T1000 (cell line): ENCODE data around the gene ABCA1.
"Not testable (repeated sequence)": the region's sequence is repeated elsewhere in the genome, so short reads cannot be mapped to it uniquely, and the experiment has no call there.

Experiments
- DNase-seq: peaks from one replicate; lab custom pipeline; 2025; ENCODE audit warnings: mixed read lengths; lab: John Stamatoyannopoulos, UW

The ABCA1 gene

DNA sequence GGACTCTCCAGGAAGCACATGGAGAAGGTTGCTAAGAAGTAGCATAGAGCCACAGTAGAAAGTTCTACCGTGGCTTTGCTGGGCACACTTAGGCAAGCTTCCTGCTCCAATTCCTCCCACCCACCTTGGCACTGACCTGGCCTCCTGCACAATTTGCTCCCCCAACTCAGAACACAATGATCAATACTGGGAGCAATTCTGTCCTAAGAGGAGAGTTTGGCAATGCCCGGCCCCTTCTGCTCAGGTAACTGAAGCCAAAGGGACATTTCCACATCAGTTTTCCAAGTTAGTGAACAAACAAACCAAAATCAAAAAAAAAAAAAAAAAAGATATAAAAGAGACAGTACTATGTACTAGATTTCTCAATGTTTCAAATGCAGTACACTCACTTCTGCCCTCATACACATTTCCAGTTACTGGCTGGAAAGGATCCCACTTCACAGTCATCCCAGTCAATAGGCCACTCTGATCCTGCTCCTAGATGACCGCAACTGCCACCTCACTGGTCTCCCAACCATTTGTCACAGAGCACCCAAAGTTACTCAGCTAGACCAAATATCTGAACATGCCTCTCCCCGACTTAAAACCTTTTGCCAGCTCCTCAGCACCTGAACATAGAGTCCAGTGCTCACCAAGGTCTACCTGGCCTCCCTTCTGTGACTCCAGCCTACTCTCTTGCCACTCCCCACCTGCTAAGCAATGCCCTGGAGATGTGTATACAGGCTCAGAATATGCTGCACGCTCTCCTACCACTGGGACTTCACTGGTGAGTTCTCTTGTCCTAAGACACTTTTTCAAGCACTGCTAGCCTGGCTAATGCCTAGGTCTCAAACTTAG lies 21.3 kb downstream of the ABCA1 start:
- no peak for DNase-seq

DNA sequence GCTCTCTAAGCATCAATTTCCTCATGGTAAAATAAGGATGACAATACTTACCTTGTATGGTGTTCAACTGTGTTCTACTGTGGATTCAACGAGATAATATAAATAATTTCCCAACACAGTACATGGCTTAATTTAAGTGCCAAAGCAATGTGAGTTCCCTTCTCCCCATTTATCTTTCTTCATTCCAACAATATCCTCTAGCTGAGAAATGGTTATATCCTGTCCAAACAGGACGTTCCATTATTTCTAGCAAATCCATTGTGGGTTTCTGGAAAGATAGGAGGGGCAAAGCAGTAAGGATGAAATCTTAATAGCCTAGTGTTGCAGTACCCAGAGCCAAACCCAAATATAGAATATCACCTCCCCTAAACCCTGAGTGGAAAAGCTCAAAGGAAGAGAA lies 22.0 kb downstream of the ABCA1 start:
- DNase-seq: no peak

GRCh38 chr9:104905153-104905901 lies 22.6 kb downstream of the ABCA1 start:
- no peak for DNase-seq

DNA sequence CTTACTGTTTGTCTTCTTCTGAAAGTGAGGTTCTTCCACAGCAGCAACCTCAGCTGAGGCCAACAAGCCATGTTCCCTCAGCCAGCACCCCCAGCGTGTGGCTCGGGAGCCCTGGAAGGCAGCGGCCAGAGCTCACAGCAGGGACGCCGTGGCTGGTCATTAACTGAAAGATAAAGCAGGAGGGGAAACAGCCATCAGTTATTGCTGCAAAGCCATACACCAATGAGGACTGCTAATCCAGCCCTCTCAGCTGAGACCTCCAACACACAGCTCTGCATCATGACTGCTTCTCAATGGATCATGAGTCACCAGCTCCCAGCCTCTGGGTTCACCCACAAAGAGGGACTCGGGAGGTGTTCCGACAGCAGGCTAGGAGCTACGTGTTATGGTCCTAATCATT lies 24.3 kb downstream of the ABCA1 start:
- DNase-seq: no peak

- no peak for DNase-seq
These were observed 27.1 kb downstream of the ABCA1 start for GRCh38 chr9:104900871-104901270.

- DNase-seq: no peak
These were observed 27.6 kb downstream of the ABCA1 start for GRCh38 chr9:104900324-104900723.

GRCh38 chr9:104899759-104900247 lies 28.2 kb downstream of the ABCA1 start:
- DNase-seq: no peak

GRCh38 chr9:104898376-104898775 lies 29.6 kb downstream of the ABCA1 start:
- not testable (repeated sequence) for DNase-seq

DNA sequence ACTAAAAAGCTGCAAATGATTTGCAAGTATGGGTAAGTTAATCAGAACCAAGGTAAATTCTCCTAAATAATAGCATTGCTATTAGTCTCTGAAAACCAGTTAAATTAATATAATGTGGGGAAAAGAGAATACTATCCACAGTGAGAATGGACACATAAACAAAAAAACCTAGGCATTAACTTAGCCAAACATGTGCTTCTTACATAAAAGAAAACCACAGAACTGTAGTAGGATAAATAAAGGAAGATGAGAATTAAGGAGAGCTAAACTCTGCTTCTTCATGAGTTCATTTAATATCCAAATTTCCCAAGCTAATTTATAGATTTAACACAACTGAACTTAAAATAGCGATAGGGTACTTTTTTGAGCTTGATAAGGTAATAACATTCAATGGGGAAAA lies 31.8 kb downstream of the ABCA1 start:
- DNase-seq: no peak

DNA sequence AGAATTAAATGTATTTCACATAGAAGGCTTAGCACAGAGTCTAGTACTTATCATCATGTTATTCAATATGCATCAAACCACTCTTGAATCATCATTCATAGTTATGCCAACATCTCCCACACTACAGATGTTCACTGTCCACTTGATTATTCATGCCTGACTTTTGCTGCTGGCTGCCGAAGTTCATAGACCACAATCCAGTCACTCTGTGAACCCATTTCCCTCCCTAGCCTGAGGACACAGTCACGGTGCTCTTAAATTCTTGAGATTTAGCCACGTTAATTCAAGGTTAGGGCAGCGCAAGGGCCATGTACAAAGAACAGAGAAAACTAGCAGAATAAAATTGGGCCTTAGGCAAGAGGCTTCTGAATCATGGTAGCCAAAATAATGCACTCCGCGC lies 32.4 kb downstream of the ABCA1 start:
- no peak for DNase-seq

DNA sequence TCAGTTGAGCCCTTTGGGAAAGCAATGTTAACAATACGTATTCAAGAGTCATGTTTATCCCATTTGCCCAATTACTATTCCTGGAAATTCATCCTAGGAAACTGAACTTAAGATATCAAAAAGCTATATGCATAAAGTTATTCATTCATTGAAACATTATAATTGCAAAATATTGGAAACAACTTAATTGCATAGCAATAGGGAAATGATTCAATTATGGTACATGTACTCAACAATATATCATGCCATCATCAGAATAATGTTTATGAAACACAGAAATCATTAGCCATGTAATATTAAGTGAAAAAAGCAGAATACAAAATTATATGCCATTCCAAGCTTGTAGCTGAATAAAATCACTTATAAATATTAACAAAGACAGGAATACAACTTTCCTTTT lies 35.3 kb downstream of the ABCA1 start:
- DNase-seq: no peak

DNA sequence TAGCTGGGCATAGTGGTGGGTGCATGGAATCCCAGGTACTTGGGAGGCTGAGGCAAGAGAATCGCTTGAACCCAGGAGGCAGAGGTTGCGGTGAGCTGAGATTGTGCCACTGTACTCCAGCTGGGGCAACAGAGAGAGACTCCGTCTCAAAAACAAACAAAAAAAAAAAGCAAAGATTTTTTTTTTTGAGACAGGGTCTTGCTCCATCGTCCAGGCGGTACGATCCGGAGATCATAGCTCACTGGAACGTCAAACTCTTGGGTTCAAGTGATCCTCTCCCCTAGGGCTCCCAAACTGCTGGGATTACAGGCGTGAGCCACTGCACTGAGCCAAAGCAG lies 37.6 kb downstream of the ABCA1 start:
- no peak for DNase-seq

DNA sequence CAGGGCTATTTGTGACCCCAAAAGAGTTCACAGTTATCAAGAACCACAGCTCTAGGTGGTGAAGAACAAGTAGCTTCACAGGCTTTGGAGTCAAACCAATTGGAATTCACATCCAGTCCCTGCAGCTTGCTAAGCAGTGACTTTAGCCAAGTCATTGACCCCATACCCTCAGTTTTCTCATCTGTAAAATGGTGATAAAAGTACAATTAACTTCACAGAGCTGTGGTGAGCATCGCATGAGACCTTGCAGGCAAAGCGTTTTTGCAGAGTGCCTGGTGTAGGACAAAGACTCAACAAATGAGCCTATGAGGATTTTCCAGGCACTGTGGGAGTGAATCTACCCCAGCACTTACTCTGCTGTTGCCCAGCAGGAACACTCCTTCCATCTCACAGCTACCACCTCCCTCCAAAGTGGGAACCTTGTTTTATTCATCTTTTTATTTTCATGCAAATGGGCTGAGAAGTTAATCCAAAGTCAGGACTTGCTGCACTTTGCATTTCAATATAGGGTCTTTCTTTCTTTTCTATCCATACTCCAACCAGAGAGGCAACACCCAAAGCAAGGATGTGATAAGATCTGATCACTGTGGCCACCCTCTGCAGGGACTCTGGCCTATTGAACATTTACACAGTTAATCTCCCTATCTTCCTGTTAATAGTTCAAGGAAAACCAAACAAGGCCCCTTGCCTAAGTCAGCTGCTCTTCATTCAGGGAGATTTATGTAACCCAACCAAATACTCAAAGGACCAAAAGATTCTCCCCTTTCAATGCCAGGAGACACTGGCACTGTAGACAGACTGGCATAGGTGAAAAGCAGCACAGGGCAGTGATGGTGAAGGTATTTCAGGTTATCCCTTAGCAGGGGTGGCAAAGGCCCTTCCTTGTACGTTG lies 41.9 kb downstream of the ABCA1 start:
- no peak for DNase-seq

GRCh38 chr9:104883169-104883568 lies 44.8 kb downstream of the ABCA1 start:
- no peak for DNase-seq

GRCh38 chr9:104882566-104882965 lies 45.4 kb downstream of the ABCA1 start:
- no peak for DNase-seq

- no peak for DNase-seq
These were observed 45.9 kb downstream of the ABCA1 start for GRCh38 chr9:104882086-104882485.

GRCh38 chr9:104879555-104880309 lies 48.2 kb downstream of the ABCA1 start:
- no peak for DNase-seq

DNA sequence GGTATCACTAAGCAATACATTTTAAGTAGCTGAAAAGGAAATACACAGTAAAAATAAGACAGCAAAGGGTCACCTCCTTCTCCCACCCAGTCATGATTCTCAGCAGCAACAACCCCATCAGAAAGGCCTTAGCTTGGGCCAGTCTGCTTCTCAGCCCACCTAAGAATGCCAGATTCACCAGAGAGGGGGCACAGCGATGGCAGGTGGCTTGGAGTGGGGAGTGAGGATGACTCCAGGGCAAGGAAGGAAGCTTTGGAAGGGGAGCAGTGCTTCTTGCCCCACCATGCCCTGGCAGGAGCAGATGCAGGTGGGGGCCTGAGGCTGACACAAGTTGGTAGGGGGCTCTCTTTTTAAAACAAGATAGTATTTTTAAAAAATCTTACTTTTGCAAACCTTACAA lies 51.4 kb downstream of the ABCA1 start:
- no peak for DNase-seq

DNA sequence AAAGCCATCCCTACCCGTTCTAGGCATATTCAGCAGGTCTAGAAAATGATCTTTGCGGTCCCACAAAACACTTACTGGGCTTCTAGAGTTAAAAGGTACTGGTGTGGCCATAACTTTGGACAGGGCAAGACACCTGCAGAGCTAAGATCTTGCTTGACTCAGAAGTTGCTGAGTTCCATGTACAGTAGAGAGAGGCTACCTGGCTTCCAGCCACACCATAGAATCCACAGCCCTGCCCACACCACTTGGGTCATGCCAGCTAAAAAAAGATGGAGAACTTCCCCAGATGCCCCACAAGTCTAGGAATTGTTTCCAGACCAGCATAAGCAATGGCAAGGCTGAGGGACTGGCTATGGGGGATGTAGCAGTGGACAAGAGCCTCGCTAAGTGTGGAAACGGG lies 52.1 kb downstream of the ABCA1 start:
- DNase-seq: no peak

DNA sequence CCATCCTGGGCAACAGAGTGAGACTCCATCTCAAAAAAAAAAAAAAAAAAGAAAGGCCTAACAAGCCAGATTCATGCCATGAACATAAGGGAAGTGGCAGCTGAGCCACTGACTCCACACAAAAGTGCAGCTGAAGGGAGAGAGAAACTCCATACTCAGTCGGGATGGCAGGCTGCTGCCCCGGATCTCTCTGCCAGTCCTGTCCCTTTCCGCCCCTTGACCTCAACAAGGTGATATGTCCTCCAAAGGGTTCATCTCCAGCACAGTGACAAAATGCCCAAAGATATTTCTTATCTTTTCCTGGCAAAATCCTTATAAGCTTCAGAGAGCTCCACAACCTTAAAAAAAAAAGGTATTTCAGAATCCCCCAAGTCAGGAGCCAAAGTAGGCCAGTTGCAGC lies 52.6 kb downstream of the ABCA1 start:
- no peak for DNase-seq

DNA sequence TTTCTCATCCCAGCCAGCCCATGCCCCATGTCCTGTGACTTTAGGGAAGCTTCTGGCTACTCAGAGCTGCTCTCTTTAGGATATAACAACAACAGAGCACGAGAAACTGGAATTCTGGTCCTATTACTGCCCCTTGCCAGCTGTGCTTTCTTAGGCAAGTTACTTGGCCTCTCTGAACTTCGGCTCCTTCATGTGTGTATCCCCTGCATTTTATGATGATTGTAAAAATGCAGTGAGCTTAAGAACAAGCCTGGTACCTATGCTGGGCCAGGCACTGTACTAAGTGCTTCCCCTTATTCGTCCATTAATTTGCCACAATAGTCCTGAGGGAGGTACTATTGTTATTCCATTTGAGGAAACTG lies 54.5 kb downstream of the ABCA1 start:
- no peak for DNase-seq
